Fibroblast of mammary gland (primary cell): ENCODE results near the gene ASH1L.

Experiments used
- DNase-seq: peaks from one replicate; pipeline ENCODE4 v3.0.0-alpha.2; 2010; ENCODE audit warnings: low read depth
- H3K4me3 ChIP-seq: 2 replicates; pipeline ENCODE4 v1.5.1; 2011; ENCODE audit warnings: low read depth, mild to moderate bottlenecking, low read length, moderate library complexity; ENCODE audit not compliant: control insufficient read depth
- TF ChIP-seq, protein P1 (sequence below): conservative IDR thresholded peaks from 2 replicates; pipeline ENCODE4 v1.5.1; 2011; ENCODE audit warnings: low read depth, low read length, inconsistent platforms; ENCODE audit not compliant: control insufficient read depth, insufficient read depth

ASH1L gene

DNA sequence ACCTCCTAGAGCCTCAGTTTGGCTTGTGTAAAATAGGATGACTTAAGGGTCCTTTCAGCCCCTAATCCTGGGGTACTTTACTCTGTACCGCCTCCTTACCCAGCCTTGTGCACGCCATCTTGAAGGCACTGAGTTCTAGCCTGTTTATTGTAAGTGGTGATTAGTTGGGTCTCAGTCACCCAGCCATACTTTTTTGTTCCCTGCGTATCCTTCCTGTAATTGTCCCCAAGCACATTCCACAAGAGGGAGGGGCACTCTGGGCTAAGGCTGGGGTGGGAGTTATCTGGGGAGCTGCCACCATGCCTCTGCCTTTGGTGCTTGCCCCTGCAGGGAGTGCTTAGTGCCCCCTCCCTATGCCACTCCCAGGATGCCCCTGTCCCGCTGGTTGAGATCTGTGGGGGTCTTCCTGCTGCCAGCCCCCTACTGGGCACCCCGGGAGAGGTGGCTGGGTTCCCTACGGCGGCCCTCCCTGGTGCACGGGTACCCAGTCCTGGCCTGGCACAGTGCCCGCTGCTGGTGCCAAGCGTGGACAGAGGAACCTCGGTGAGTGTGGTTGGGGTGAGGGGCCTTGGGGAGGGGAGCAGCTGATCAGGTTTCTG lies 253.1 kb downstream of the ASH1L start:
- H3K4me3 ChIP-seq, result peak overlapping the region; percentile 65
- TF ChIP-seq, protein P1, sequence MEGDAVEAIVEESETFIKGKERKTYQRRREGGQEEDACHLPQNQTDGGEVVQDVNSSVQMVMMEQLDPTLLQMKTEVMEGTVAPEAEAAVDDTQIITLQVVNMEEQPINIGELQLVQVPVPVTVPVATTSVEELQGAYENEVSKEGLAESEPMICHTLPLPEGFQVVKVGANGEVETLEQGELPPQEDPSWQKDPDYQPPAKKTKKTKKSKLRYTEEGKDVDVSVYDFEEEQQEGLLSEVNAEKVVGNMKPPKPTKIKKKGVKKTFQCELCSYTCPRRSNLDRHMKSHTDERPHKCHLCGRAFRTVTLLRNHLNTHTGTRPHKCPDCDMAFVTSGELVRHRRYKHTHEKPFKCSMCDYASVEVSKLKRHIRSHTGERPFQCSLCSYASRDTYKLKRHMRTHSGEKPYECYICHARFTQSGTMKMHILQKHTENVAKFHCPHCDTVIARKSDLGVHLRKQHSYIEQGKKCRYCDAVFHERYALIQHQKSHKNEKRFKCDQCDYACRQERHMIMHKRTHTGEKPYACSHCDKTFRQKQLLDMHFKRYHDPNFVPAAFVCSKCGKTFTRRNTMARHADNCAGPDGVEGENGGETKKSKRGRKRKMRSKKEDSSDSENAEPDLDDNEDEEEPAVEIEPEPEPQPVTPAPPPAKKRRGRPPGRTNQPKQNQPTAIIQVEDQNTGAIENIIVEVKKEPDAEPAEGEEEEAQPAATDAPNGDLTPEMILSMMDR, result no peak
- DNase-seq, result no peak

DNA sequence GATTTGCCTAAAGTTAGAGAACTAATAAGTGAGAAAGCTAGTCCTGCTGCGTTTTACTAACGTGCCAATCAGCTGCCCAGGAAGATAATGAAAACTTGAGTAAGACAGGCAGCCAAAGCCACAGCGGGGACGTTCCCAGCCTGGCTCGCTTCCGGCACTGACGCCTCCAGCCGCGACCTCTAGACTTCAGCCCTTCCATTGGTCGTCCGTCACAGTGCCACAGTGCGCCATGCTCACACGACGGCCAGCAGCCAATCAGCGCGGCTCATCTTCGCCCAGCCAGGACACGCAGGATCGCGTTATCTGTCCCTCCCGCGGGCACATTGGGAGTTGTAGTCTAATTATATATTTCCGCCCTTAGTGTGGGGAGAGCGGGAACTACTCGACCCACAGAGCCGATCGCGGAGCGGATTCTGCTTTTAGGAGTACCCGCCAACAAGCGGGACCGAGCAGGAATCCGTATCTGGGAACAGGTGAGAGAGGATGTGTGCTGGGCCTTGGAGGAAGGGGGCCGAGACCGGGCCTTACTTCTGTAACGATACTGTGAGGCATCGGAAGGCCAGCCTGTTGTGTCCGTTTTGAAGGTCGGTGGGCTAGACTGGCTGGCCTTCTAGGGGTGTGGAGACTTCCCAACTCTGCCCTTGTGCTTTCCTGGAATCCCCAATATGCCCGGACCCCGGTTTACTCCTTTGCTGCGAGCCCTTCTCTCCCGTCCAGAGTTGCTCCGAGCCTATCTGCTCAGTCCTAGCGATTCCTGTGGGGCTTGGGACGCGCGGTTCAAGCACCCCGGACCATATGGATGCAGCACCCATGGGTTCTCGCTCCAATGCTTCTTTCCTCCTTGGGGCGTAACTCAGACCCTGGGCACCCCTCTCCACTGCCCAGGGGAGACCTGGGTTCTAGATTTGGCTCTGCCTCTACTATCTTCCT lies 253.8 kb downstream of the ASH1L start, which contains the start of gene FDPS:
Gene FDPS (plus strand): TSS at position 374 of the 930 bp plus-strand sequence. CDS start 924 bp downstream, outside the sequence.
- peak within 1 kb of the TSS; percentile 65 for H3K4me3 ChIP-seq
- TF ChIP-seq, protein P1, result no peak
- DNase-seq, result peak; percentile 99

DNA sequence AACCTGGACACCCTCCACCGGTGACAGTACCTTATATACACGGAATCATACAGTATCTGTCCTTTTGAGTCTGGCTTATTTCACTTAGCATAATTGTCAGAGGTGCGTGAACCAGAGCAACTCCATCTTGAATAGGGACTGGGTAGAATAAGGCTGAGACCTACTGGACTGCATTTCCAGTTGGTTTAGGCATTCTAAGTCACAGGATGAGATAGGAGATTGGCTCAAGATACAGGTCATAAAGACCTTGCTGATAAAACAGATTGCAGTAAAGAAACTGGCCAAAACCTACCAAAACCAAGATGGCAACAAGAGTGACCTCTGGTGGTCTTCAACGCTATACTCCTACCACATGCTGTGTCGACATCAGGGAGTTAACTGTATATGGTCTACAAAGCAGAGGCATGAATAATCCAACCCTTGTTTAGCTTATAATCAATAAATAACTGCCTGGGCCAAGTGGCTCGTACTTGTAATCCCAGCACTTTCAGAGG lies 255.3 kb downstream of the ASH1L start:
- no peak overlapping the region for H3K4me3 ChIP-seq
- DNase-seq, result peak; percentile 76
- TF ChIP-seq, protein P1, result peak; percentile 51

DNA sequence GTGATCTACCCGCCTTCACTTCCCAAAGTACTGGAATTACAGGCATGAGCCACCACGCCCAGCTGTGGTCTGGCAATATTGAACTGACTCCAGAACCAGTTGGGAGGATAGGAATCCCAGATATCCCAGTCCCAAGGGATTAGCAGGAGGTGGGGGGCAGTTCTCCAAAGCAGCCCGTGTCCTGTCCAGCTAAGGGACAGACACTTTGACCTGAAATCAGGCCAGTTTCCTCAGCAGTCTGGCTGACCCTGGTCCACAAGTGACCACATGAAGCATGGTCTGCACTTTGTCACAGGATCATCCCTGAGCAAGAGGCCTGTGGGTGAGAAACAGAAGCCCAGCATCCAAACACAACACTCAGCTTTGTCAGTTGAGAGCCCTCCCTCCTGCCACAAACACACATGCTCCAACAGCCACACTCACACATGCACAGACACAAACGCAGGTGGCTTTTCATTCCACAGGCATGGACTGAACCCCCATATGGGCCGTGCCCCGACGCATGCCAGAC lies 256.7 kb downstream of the ASH1L start:
- DNase-seq, result peak; percentile 41
- H3K4me3 ChIP-seq, result no peak overlapping the region
- TF ChIP-seq, protein P1, result no peak

DNA sequence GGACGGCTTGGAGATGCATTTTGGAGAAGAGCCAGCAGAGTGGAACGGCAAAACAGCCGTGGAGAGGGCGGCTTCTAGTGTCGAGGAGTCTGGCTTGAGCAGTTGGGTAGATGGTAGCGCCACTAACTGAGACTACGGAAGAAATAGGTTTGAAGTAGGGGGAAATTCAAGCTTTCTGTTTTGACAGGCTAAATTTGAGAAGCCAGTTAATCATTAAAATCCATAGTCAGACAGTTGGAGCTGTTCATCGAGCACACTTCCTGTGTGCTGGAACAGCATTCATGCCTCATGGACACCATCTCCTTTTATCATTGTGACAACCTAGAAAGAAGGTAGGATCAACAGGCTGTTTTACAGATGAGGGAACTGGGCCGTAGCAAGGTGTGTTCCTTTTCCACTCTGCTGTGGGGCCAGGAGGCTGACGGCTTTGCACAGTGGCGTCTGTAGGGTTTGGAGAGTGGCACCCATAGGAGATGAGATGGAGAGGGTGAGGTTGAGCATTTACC lies 258.0 kb downstream of the ASH1L start:
- H3K4me3 ChIP-seq, result no peak overlapping the region
- no peak for DNase-seq
- TF ChIP-seq, protein P1, result no peak

DNA sequence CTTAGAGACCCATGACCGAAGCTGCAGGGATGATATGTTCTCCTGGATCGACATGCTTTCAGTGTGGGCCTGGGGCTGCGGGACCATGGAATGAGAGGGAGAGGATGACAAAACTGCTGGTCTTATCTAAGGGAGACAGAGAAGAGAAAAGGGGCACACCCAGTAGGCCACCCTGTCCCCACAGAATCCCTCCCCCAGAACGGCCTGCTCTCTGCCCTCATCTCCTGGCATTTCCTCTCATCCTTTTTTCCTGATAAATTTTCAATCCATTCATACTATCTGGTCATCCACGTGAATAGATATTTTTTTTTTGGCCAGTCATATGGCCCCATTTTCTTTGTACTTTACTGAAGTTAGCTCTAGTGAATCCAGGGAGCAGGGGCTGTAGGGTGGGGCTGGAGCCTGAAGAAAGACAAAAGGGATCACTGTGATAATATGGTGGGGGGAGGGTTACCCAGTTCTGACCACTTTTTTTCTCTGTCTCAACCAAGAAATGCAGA lies 261.2 kb downstream of the ASH1L start, which contains the start of gene PKLR:
Gene PKLR (minus strand): TSS at position 97 of the 500 bp plus-strand sequence. CDS start 43 bp downstream, at position 54.
- TF ChIP-seq, protein P1, result no peak
- no peak within 1 kb of the TSS for H3K4me3 ChIP-seq
- DNase-seq, result no peak
